HepG2 (cell line): ENCODE results near the gene SEZ6. TPM values are rescaled to one million over a fixed set of nuclear protein-coding genes. Genes with fewer than 3 reads are reported as not detected.

Experiments used
- ATM ChIP-seq: fragments of 450-650 bp; IDR thresholded peaks from 2 replicates; pipeline ENCODE4 v1.7.1; 2017; ENCODE audit warnings: mild to moderate bottlenecking, borderline replicate concordance
- BRF2 ChIP-seq: sonication (generic); formaldehyde crosslinking; IDR thresholded peaks from 2 replicates; pipeline ENCODE4 v1.8.1; 2022; ENCODE audit warnings: mild to moderate bottlenecking, missing genetic modification reagents
- CHD2 ChIP-seq: IDR thresholded peaks from 2 replicates; pipeline ENCODE4 v1.6.1; 2011; ENCODE audit warnings: low read depth, low read length, improper control_type of control experiment
- ELF1 ChIP-seq: sonication (generic); formaldehyde crosslinking; IDR thresholded peaks from 2 replicates; pipeline ENCODE4 v1.4.0; 2020; ENCODE audit warnings: missing genetic modification reagents
- KDM5B ChIP-seq: sonication (generic); formaldehyde crosslinking; IDR thresholded peaks from 2 replicates; pipeline ENCODE4 v1.4.0; 2020; ENCODE audit warnings: missing genetic modification reagents, mild to moderate bottlenecking, borderline replicate concordance
- MTA3 ChIP-seq: sonication (generic); formaldehyde crosslinking; IDR thresholded peaks from 2 replicates; pipeline ENCODE4 v1.4.0; 2020; ENCODE audit warnings: missing genetic modification reagents
- MYC ChIP-seq: sonication (generic); formaldehyde crosslinking; IDR thresholded peaks from 2 replicates; pipeline ENCODE4 v1.9.0; 2021; ENCODE audit warnings: missing genetic modification reagents, borderline replicate concordance
- NFYB ChIP-seq: sonication (generic); formaldehyde crosslinking; IDR thresholded peaks from 2 replicates; pipeline ENCODE4 v1.4.0; 2020; ENCODE audit warnings: missing genetic modification reagents
- REL ChIP-seq: sonication (generic); formaldehyde crosslinking; conservative IDR thresholded peaks from 2 replicates; pipeline ENCODE4 v1.8.0; 2022; ENCODE audit warnings: mild to moderate bottlenecking, missing genetic modification reagents, moderate library complexity
- RXRA ChIP-seq: sonication (generic); formaldehyde crosslinking; IDR thresholded peaks from 2 replicates; pipeline ENCODE4 v1.5.1; 2020; ENCODE audit warnings: missing genetic modification reagents
- SIX4 ChIP-seq: sonication (generic); formaldehyde crosslinking; IDR thresholded peaks from 2 replicates; pipeline ENCODE4 v1.4.0; 2020; ENCODE audit warnings: missing genetic modification reagents
- ZMYM3 ChIP-seq: sonication (generic); formaldehyde crosslinking; IDR thresholded peaks from 2 replicates; pipeline ENCODE4 v1.5.1; 2020; ENCODE audit warnings: mild to moderate bottlenecking, missing genetic modification reagents
- ZNF10 ChIP-seq: sonication (generic); formaldehyde crosslinking; IDR thresholded peaks from 2 replicates; pipeline ENCODE4 v1.4.0; 2020; ENCODE audit warnings: mild to moderate bottlenecking, low read depth, missing genetic modification reagents, borderline replicate concordance
- ZNF343 ChIP-seq: sonication (generic); formaldehyde crosslinking; IDR thresholded peaks from 2 replicates; pipeline ENCODE4 v1.4.0; 2020; ENCODE audit warnings: mild to moderate bottlenecking, missing genetic modification reagents
- ZNF407 ChIP-seq: sonication (generic); formaldehyde crosslinking; IDR thresholded peaks from one replicate; pipeline ENCODE4 v1.5.1; 2020; ENCODE audit warnings: mild to moderate bottlenecking, missing genetic modification reagents; ENCODE audit errors: not compliant biosample characterization
- polyA plus RNA-seq, 8 experiments: library from polyadenylated mRNA; depleted of rRNA in 3 of 8; stranded (reverse) in 7 of 8; unstranded in 1 of 8; fragments of >200 nt; fragmentation: Illumina TruSeq in 4 of 8; extraction: Trizol in 4 of 8; gene quantifications; 2 replicates each; pipeline versions ENCODE4 v1.2.1 to v1.2.3, GENCODE V29; 2011 to 2016; ENCODE audit warnings: low read depth in 4 of 8, missing spikeins in 1 of 8, mixed read lengths in 1 of 8; ENCODE audit not compliant: insufficient read depth in 1 of 8
- total RNA-seq, 5 experiments: library from RNA; depleted of rRNA; stranded (reverse); fragments of >200 nt; fragmentation: Illumina TruSeq; extraction: Trizol; gene quantifications; 2 replicates each; pipeline ENCODE4 v1.2.3, GENCODE V29; 2016; ENCODE audit warnings: low read depth in 1 of 5
- TF ChIP-seq, protein P1 (sequence below): sonication (generic); formaldehyde crosslinking; IDR thresholded peaks from 2 replicates; pipeline ENCODE4 v1.5.0; 2020; ENCODE audit warnings: mild to moderate bottlenecking, missing genetic modification reagents
- TF ChIP-seq, protein P2 (sequence below): IDR thresholded peaks from 2 replicates; pipeline ENCODE4 v1.6.1; 2016; ENCODE audit warnings: missing compliant biosample characterization, missing genetic modification reagents, borderline replicate concordance

The SEZ6 gene
- total and polyA plus RNA-seq, 2 of the 13 experiments (the other 11 are each of a cell fraction or from before 2014, with no cell fraction given) = not detected

- TF ChIP-seq ZNF407 (CRISPR knock-in tag) (no peak), ELF1 (CRISPR knock-in tag) (peak; percentile 20; the same call in 1 of the 2 replicates), MTA3 (no peak), ZNF10 (CRISPR knock-in tag) (no peak), REL (CRISPR knock-in tag) (no peak), BRF2 (CRISPR knock-in tag) (no peak), SIX4 (no peak), NFYB (no peak), ZMYM3 (CRISPR knock-in tag) (no peak), ZNF343 (CRISPR knock-in tag) (no peak), KDM5B (CRISPR knock-in tag) (no peak), RXRA (CRISPR knock-in tag) (peak; percentile 62; the same call in 1 of the 2 replicates), MYC (CRISPR knock-in tag) (no peak), ATM (no peak), CHD2 (no peak)
- TF ChIP-seq, protein P1, sequence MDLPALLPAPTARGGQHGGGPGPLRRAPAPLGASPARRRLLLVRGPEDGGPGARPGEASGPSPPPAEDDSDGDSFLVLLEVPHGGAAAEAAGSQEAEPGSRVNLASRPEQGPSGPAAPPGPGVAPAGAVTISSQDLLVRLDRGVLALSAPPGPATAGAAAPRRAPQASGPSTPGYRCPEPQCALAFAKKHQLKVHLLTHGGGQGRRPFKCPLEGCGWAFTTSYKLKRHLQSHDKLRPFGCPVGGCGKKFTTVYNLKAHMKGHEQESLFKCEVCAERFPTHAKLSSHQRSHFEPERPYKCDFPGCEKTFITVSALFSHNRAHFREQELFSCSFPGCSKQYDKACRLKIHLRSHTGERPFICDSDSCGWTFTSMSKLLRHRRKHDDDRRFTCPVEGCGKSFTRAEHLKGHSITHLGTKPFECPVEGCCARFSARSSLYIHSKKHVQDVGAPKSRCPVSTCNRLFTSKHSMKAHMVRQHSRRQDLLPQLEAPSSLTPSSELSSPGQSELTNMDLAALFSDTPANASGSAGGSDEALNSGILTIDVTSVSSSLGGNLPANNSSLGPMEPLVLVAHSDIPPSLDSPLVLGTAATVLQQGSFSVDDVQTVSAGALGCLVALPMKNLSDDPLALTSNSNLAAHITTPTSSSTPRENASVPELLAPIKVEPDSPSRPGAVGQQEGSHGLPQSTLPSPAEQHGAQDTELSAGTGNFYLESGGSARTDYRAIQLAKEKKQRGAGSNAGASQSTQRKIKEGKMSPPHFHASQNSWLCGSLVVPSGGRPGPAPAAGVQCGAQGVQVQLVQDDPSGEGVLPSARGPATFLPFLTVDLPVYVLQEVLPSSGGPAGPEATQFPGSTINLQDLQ (CRISPR knock-in tag) = no peak
- TF ChIP-seq, protein P2, sequence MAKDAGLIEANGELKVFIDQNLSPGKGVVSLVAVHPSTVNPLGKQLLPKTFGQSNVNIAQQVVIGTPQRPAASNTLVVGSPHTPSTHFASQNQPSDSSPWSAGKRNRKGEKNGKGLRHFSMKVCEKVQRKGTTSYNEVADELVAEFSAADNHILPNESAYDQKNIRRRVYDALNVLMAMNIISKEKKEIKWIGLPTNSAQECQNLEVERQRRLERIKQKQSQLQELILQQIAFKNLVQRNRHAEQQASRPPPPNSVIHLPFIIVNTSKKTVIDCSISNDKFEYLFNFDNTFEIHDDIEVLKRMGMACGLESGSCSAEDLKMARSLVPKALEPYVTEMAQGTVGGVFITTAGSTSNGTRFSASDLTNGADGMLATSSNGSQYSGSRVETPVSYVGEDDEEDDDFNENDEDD (CRISPR knock-in tag) = no peak
Observed at GRCh38 chr17:29045734-29046472, 40.1 kb upstream of the SEZ6 start (continued).
